Measurements from ENCODE around the gene TBC1D9. TPM values are rescaled to one million over a fixed set of nuclear protein-coding genes. Genes with fewer than 3 reads are reported as not detected.

Gene TBC1D9
- total and polyA plus RNA-seq, 10 of the 15 experiments (the other 5 are each of a cell fraction or from before 2014, with no cell fraction given): 0.87 to 14.9 (median 7.1) TPM

DNA sequence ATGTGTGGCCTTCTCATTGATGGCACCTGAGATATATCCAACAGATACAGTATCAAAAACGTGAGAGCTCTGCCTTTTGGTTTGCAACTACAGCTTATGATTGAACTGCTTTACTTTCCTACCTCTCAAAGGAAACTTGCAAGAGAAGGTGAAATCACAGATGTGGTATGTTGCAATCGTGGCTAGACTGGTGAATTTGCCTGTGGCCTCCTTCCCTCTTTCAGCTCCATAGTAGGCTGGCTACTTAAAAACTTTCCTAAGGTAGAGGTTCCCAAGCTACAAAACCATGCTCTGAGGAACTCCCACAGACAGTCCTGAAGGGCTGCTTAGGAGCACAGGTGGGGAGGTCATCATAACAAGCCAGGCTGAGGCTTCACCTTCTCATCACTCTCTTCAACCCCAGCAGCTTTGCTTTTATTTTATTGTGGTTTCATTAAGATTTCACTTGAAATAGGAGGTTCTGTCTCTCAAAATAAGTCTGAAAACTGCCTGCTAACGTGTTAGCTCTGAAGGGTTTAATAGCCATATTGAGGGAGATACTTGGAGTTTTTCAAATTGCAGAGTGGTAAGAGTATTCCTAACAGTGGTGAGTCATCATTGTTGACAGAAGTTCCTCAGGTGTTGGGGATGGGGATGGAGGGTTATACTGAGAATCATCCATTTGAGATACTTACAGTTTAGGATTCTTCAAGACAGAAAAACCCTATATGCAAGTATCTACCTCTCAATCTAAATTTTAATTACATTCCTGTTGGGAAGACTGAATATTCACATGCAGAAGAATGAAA, 93.9 kb downstream of the TBC1D9 start:
- H3K9me3 ChIP-seq (replicated peaks; ENCODE audit: control insufficient read depth, insufficient read depth, low read length): no peaks in the 10 kb centered on the region
- no peaks in the 10 kb centered on the region for H3K27me3 ChIP-seq (replicated peaks in 1 of 2; ENCODE audit: control insufficient read depth in 2 of 2, insufficient read depth in 2 of 2, low read length in 1 of 2)
- no peak for DNase-seq (ENCODE audit: low read depth, low spot score)
- H3K4me1 ChIP-seq (ENCODE audit: control insufficient read depth, insufficient read depth, low read length): peaks cover 5% of the 10 kb centered on the region; the same call in 1 of the 2 replicates
- no peak for FAIRE-seq
- TF ChIP-seq TBL1XR1 (IDR thresholded peaks at IDR 0.05; ENCODE audit: low read depth, low read length) (no peak), KAT2A (conservative IDR thresholded peaks at IDR 0.05; ENCODE audit: control insufficient read depth, low read depth, low read length) (no peak), MYB (IDR thresholded peaks at IDR 0.05; ENCODE audit: borderline replicate concordance, low read depth, low read length) (no peak), FOXM1 (IDR thresholded peaks at IDR 0.05; ENCODE audit: low read depth, low read length) (no peak), PAX8 (IDR thresholded peaks at IDR 0.05) (no peak), SIX5 (IDR thresholded peaks at IDR 0.05; ENCODE audit: low read depth, low read length, severe bottlenecking) (no peak), POLR2AphosphoS2 (IDR thresholded peaks at IDR 0.05; ENCODE audit: low read depth, low read length) (no peak), NKRF (conservative IDR thresholded peaks at IDR 0.05) (no peak)
- TF ChIP-seq, protein P1, sequence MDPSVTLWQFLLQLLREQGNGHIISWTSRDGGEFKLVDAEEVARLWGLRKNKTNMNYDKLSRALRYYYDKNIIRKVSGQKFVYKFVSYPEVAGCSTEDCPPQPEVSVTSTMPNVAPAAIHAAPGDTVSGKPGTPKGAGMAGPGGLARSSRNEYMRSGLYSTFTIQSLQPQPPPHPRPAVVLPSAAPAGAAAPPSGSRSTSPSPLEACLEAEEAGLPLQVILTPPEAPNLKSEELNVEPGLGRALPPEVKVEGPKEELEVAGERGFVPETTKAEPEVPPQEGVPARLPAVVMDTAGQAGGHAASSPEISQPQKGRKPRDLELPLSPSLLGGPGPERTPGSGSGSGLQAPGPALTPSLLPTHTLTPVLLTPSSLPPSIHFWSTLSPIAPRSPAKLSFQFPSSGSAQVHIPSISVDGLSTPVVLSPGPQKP (IDR thresholded peaks at IDR 0.05; ENCODE audit: low read depth, low read length): no peak
- ChIA-PET SMC1A (ENCODE audit: uncharacterized antibody, unreplicated experiment) (interaction anchor here (1.0 to 1.5 kb wide), 2 partner anchors 15 to 125 kb away, joined by 3 to 4 read pairs; no protein-coding TSS in a partner anchor), RAD21 (ENCODE audit: unreplicated experiment) (no interaction called here), POLR2A (no interaction called here), CTCF (interaction anchor here (0.9 kb wide), 1 partner anchor 25 kb away, joined by 4 read pairs; no protein-coding TSS in a partner anchor)
- in situ Hi-C loops (cut with MboI): no loop called here
- intact Hi-C loops (cut with micrococcal nuclease; ENCODE audit: unreplicated experiment): no loop called here
- H3K36me3 ChIP-seq (ENCODE audit: control insufficient read depth in 2 of 2, insufficient read depth in 2 of 2, low read length in 1 of 2): peaks cover 3 to 5% of the 10 kb centered on the region in 2 experiments; a peak in 2 of 4 replicates
- no peaks in the 10 kb centered on the region for H4K20me1 ChIP-seq (ENCODE audit: control insufficient read depth, insufficient read depth)
- no peak overlapping the region for H3K27ac ChIP-seq (ENCODE audit: control insufficient read depth, insufficient read depth)
- H3K4me3 ChIP-seq: no peak overlapping the region
- WGBS (ENCODE audit: insufficient coverage, insufficient replicate concordance, low lambda C conversion rate, missing lambda C conversion rate): 0% methylated on average over 3 of the region's 3 CpGs
- BruUV-seq (replicated peaks): no TSS peak
- H3K79me2 ChIP-seq (ENCODE audit: control insufficient read depth, insufficient read depth, low read length): no peaks in the 10 kb centered on the region
- H3K4me2 ChIP-seq (ENCODE audit: control insufficient read depth, insufficient read depth): no peak overlapping the region
- no peak overlapping the region for H3K9ac ChIP-seq (ENCODE audit: control insufficient read depth, insufficient read depth, low read length)
- no peak for ATAC-seq
- no peak overlapping the region for H2AFZ ChIP-seq (ENCODE audit: control insufficient read depth, low read depth, low read length)
